ENCODE results near the gene APLNR.

APLNR gene

GRCh38 chr11:57276971-57277675, 40.1 kb upstream of the APLNR start:
- no peak for DNase-seq (ENCODE audit: extremely low read depth, low read depth)
- no peak for TF ChIP-seq CTCF (IDR thresholded peaks at IDR 0.05; ENCODE audit: low read depth, low read length, missing control alignments)
- H3K4me3 ChIP-seq (replicated peaks; ENCODE audit: low read depth, low read length), result no peak overlapping the region

GRCh38 chr11:57276169-57276970, 39.3 kb upstream of the APLNR start:
- no peak overlapping the region for H3K4me3 ChIP-seq (replicated peaks; ENCODE audit: low read depth, low read length)
- no peak for DNase-seq (ENCODE audit: extremely low read depth, low read depth)
- TF ChIP-seq CTCF (IDR thresholded peaks at IDR 0.05; ENCODE audit: low read depth, low read length, missing control alignments), result no peak

- H3K4me3 ChIP-seq (replicated peaks; ENCODE audit: low read depth, low read length), result no peak overlapping the region
- no peak for TF ChIP-seq CTCF (IDR thresholded peaks at IDR 0.05; ENCODE audit: low read depth, low read length, missing control alignments)
- no peak for DNase-seq (ENCODE audit: extremely low read depth, low read depth)
Observed at GRCh38 chr11:57275582-57275981, 38.5 kb upstream of the APLNR start.

GRCh38 chr11:57274904-57275498, 38.0 kb upstream of the APLNR start:
- TF ChIP-seq CTCF (IDR thresholded peaks at IDR 0.05; ENCODE audit: low read depth, low read length, missing control alignments), result no peak
- H3K4me3 ChIP-seq (replicated peaks; ENCODE audit: low read depth, low read length), result no peak overlapping the region
- DNase-seq (ENCODE audit: extremely low read depth, low read depth), result no peak

GRCh38 chr11:57273448-57274058, 36.5 kb upstream of the APLNR start:
- no peak overlapping the region for H3K4me3 ChIP-seq (replicated peaks; ENCODE audit: low read depth, low read length)
- TF ChIP-seq CTCF (IDR thresholded peaks at IDR 0.05; ENCODE audit: low read depth, low read length, missing control alignments), result no peak
- DNase-seq (ENCODE audit: extremely low read depth, low read depth), result no peak

- no peak overlapping the region for H3K4me3 ChIP-seq (replicated peaks; ENCODE audit: low read depth, low read length)
- no peak for TF ChIP-seq CTCF (IDR thresholded peaks at IDR 0.05; ENCODE audit: low read depth, low read length, missing control alignments)
- DNase-seq (ENCODE audit: extremely low read depth, low read depth), result no peak
Observed at GRCh38 chr11:57269571-57270021, 32.5 kb upstream of the APLNR start.
